ENCODE data around the gene VCL. TPM values are rescaled to one million over a fixed set of nuclear protein-coding genes. Genes with fewer than 3 reads are reported as not detected.

VCL gene
- total and polyA plus RNA-seq, 2 donors (not counting 1 experiment from before 2014, with no cell fraction given): 161 to 316 TPM

- Histone ChIP-seq H3K27me3 (ENCODE audit: control insufficient read depth, insufficient read depth, low read length) (no peaks in the 10 kb centered on the region), H3K4me3 (replicated peaks in 1 of 4; ENCODE audit: control extremely low read depth in 1 of 4, insufficient read depth in 1 of 4, low read depth in 3 of 4, low read length in 4 of 4) (no peak overlapping the region), H3K79me2 (ENCODE audit: control insufficient read depth, insufficient read depth, low read length) (peaks cover 87% of the 10 kb centered on the region), H3K4me1 (ENCODE audit: control insufficient read depth, extremely low read depth, insufficient read depth, low read length) (peaks cover 26% of the 10 kb centered on the region), H3K36me3 (ENCODE audit: control insufficient read depth, insufficient read depth, low read length) (no peaks in the 10 kb centered on the region), H3K27ac (ENCODE audit: insufficient read depth, low read length) (no peak overlapping the region), H3K9ac (ENCODE audit: insufficient read depth, low read length) (no peak overlapping the region), H3K4me2 (ENCODE audit: extremely low read depth, insufficient read depth, low read length) (no peak overlapping the region), H3K9me3 (ENCODE audit: control insufficient read depth, insufficient read depth, low read depth, low read length) (no peaks in the 10 kb centered on the region), H4K20me1 (ENCODE audit: control insufficient read depth, extremely low read depth, insufficient read depth, low read length) (peaks cover 6% of the 10 kb centered on the region), H2AFZ (ENCODE audit: low read length) (no peak overlapping the region)
- no peak for DNase-seq (ENCODE audit: low read depth in 2 of 2)
- TF ChIP-seq, protein P1, sequence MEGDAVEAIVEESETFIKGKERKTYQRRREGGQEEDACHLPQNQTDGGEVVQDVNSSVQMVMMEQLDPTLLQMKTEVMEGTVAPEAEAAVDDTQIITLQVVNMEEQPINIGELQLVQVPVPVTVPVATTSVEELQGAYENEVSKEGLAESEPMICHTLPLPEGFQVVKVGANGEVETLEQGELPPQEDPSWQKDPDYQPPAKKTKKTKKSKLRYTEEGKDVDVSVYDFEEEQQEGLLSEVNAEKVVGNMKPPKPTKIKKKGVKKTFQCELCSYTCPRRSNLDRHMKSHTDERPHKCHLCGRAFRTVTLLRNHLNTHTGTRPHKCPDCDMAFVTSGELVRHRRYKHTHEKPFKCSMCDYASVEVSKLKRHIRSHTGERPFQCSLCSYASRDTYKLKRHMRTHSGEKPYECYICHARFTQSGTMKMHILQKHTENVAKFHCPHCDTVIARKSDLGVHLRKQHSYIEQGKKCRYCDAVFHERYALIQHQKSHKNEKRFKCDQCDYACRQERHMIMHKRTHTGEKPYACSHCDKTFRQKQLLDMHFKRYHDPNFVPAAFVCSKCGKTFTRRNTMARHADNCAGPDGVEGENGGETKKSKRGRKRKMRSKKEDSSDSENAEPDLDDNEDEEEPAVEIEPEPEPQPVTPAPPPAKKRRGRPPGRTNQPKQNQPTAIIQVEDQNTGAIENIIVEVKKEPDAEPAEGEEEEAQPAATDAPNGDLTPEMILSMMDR (conservative IDR thresholded peaks at IDR 0.05 in 1 of 2, IDR thresholded peaks at IDR 0.05 in 1 of 2; ENCODE audit: low read depth in 1 of 2, low read length in 2 of 2): no peak
- no peak for TF ChIP-seq EZH2 (IDR thresholded peaks at IDR 0.05; ENCODE audit: low read length, missing control alignments)
Observed at GRCh38 chr10:74024600-74024999, 26.7 kb downstream of the VCL start.

DNA sequence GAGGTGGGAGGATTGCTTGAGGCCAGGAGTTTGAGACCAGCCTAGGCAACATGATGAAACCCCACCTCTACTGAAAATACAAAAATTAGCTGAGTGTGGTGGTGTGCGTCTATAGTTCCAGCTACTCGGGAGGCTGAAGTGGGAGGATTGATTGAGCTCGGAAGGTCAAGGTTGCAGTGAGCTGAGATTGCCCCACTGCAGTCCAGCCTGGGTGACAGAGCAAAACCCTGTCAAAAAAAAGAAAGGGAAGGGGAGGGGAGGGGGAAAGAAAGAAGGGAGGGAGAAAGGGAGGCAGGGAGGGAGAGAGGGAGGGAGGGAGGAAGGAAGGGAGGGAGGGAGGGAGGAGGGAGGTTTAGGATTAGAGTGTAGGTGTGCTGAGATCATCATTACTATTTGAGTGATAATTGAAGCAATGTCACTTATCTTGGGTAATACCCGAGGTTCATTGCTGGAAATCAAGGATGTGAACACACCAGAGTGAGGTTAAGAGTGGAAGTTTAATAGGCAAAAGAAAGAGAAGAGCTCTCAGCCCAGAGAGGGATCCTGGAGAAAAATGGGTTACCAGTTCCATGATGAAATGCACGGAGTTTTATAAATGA is 27.6 kb downstream of the VCL start:
- peaks cover 6% of the 10 kb centered on the region for H4K20me1 ChIP-seq (ENCODE audit: control insufficient read depth, extremely low read depth, insufficient read depth, low read length)
- no peaks in the 10 kb centered on the region for H3K27me3 ChIP-seq (ENCODE audit: control insufficient read depth, insufficient read depth, low read length)
- H3K9ac ChIP-seq (ENCODE audit: insufficient read depth, low read length): no peak overlapping the region
- H3K79me2 ChIP-seq (ENCODE audit: control insufficient read depth, insufficient read depth, low read length): peaks cover 87% of the 10 kb centered on the region
- TF ChIP-seq EZH2 (IDR thresholded peaks at IDR 0.05; ENCODE audit: low read length, missing control alignments): no peak
- TF ChIP-seq, protein P1 (conservative IDR thresholded peaks at IDR 0.05 in 1 of 2, IDR thresholded peaks at IDR 0.05 in 1 of 2; ENCODE audit: low read depth in 1 of 2, low read length in 2 of 2): no peak
- peaks cover 1% of the 10 kb centered on the region for H3K36me3 ChIP-seq (ENCODE audit: control insufficient read depth, insufficient read depth, low read length)
- no peak overlapping the region for H3K4me2 ChIP-seq (ENCODE audit: extremely low read depth, insufficient read depth, low read length)
- H3K9me3 ChIP-seq (ENCODE audit: control insufficient read depth, insufficient read depth, low read depth, low read length): no peaks in the 10 kb centered on the region
- DNase-seq (ENCODE audit: low read depth in 2 of 2): no peak
- no peak overlapping the region for H3K4me3 ChIP-seq (replicated peaks in 1 of 4; ENCODE audit: control extremely low read depth in 1 of 4, insufficient read depth in 1 of 4, low read depth in 3 of 4, low read length in 4 of 4)
- H3K4me1 ChIP-seq (ENCODE audit: control insufficient read depth, extremely low read depth, insufficient read depth, low read length): peaks cover 29% of the 10 kb centered on the region
- no peak overlapping the region for H3K27ac ChIP-seq (ENCODE audit: insufficient read depth, low read length)
- H2AFZ ChIP-seq (ENCODE audit: low read length): no peak overlapping the region

GRCh38 chr10:74026428-74027015 is 28.6 kb downstream of the VCL start:
- peaks cover 1% of the 10 kb centered on the region for H3K36me3 ChIP-seq (ENCODE audit: control insufficient read depth, insufficient read depth, low read length)
- no peak overlapping the region for H2AFZ ChIP-seq (ENCODE audit: low read length)
- H3K4me2 ChIP-seq (ENCODE audit: extremely low read depth, insufficient read depth, low read length): peak overlapping the region; percentile 37
- peaks cover 89% of the 10 kb centered on the region for H3K79me2 ChIP-seq (ENCODE audit: control insufficient read depth, insufficient read depth, low read length)
- peaks cover 33% of the 10 kb centered on the region for H3K4me1 ChIP-seq (ENCODE audit: control insufficient read depth, extremely low read depth, insufficient read depth, low read length)
- H3K27me3 ChIP-seq (ENCODE audit: control insufficient read depth, insufficient read depth, low read length): no peaks in the 10 kb centered on the region
- no peak overlapping the region for H3K27ac ChIP-seq (ENCODE audit: insufficient read depth, low read length)
- H3K9me3 ChIP-seq (ENCODE audit: control insufficient read depth, insufficient read depth, low read depth, low read length): no peaks in the 10 kb centered on the region
- TF ChIP-seq EZH2 (IDR thresholded peaks at IDR 0.05; ENCODE audit: low read length, missing control alignments): no peak
- TF ChIP-seq, protein P1 (conservative IDR thresholded peaks at IDR 0.05 in 1 of 2, IDR thresholded peaks at IDR 0.05 in 1 of 2; ENCODE audit: low read depth in 1 of 2, low read length in 2 of 2): no peak
- no peak overlapping the region for H3K4me3 ChIP-seq (replicated peaks in 1 of 4; ENCODE audit: control extremely low read depth in 1 of 4, insufficient read depth in 1 of 4, low read depth in 3 of 4, low read length in 4 of 4)
- peak in 1 of 2 donors; percentile 36 for DNase-seq (ENCODE audit: low read depth in 2 of 2)
- H4K20me1 ChIP-seq (ENCODE audit: control insufficient read depth, extremely low read depth, insufficient read depth, low read length): peaks cover 6% of the 10 kb centered on the region
- no peak overlapping the region for H3K9ac ChIP-seq (ENCODE audit: insufficient read depth, low read length)
